GM13976 (cell line): ENCODE data around the gene TRNP1.
A peak's percentile ranks its signal among the peaks of the same experiment; 100 is the strongest.

Experiments used
- DNase-seq: peaks from one replicate; pipeline ENCODE4 v3.0.0; 2012; ENCODE audit warnings: low spot score
- CTCF ChIP-seq: IDR thresholded peaks from 2 replicates; pipeline ENCODE4 v1.5.1; 2012; ENCODE audit warnings: borderline replicate concordance, mild to moderate bottlenecking; ENCODE audit not compliant: insufficient read depth; ENCODE audit errors: extremely low read depth, missing control alignments, control extremely low read depth
- in situ Hi-C: fragments of 300-500 bp; cut with MboI; formaldehyde crosslinking; loops from one replicate; pipeline ENCODE4 v1.12.0; 2022; ENCODE audit warnings: low sequenced_read_pairs, mixed read lengths, inconsistent platforms; ENCODE audit not compliant: unreplicated experiment

TRNP1 gene

GRCh38 chr1:27038020-27038419 is 44.5 kb downstream of the TRNP1 start:
- in situ Hi-C loops = no loop called here
- no peak for TF ChIP-seq CTCF
- no peak for DNase-seq

- in situ Hi-C loops = no loop called here
- DNase-seq = no peak
- no peak for TF ChIP-seq CTCF
These were observed 49.2 kb downstream of the TRNP1 start for GRCh38 chr1:27042670-27043069.

GRCh38 chr1:27044613-27045151 is 51.2 kb downstream of the TRNP1 start:
- DNase-seq = peak; percentile 86
- peak; percentile 96 for TF ChIP-seq CTCF
- in situ Hi-C loops = loop anchor here (5.0 kb wide), 1 partner anchor 53 kb away; no protein-coding TSS in a partner anchor

GRCh38 chr1:27045973-27046558 is 52.6 kb downstream of the TRNP1 start:
- TF ChIP-seq CTCF = peak; percentile 93
- DNase-seq = peak; percentile 79
- in situ Hi-C loops = loop anchor here (5.0 kb wide), 1 partner anchor 51 kb away; no protein-coding TSS in a partner anchor

- in situ Hi-C loops = loop anchor here (5.0 kb wide), 1 partner anchor 49 kb away; no protein-coding TSS in a partner anchor
- no peak for TF ChIP-seq CTCF
- DNase-seq = no peak
These were observed 54.4 kb downstream of the TRNP1 start for GRCh38 chr1:27047914-27048313.

- TF ChIP-seq CTCF = no peak
- in situ Hi-C loops = loop anchor here (5.0 kb wide), 1 partner anchor 48 kb away; no protein-coding TSS in a partner anchor
- DNase-seq = no peak
These were observed 55.6 kb downstream of the TRNP1 start for GRCh38 chr1:27049100-27049499.
